HepG2 (cell line): ENCODE data around the gene TAL2. TPM values are rescaled to one million over a fixed set of nuclear protein-coding genes. Genes with fewer than 3 reads are reported as not detected.

Experiments
- AHDC1 ChIP-seq: sonication (generic); formaldehyde crosslinking; IDR thresholded peaks from 2 replicates; pipeline ENCODE4 v1.5.1; 2020; ENCODE audit warnings: mild to moderate bottlenecking, missing genetic modification reagents, borderline replicate concordance
- CSRNP1 ChIP-seq: sonication (generic); formaldehyde crosslinking; IDR thresholded peaks from 2 replicates; pipeline ENCODE4 v1.8.1; 2023; ENCODE audit warnings: mild to moderate bottlenecking, missing genetic modification reagents
- DR1 ChIP-seq: sonication (generic); formaldehyde crosslinking; IDR thresholded peaks from 2 replicates; pipeline ENCODE4 v1.8.0; 2021; ENCODE audit warnings: mild to moderate bottlenecking, missing genetic modification reagents, inconsistent platforms
- ELK4 ChIP-seq: sonication (generic); formaldehyde crosslinking; IDR thresholded peaks from 2 replicates; pipeline ENCODE4 v1.9.0; 2021; ENCODE audit warnings: missing genetic modification reagents, borderline replicate concordance
- HES4 ChIP-seq: sonication (generic); formaldehyde crosslinking; IDR thresholded peaks from 2 replicates; pipeline ENCODE4 v1.9.0; 2021; ENCODE audit warnings: mild to moderate bottlenecking, missing genetic modification reagents, borderline replicate concordance
- MLLT10 ChIP-seq: sonication (generic); formaldehyde crosslinking; IDR thresholded peaks from 2 replicates; pipeline ENCODE4 v1.4.0; 2020; ENCODE audit warnings: missing genetic modification reagents
- NFAT5 ChIP-seq: sonication (generic); formaldehyde crosslinking; IDR thresholded peaks from 2 replicates; pipeline ENCODE4 v1.4.0; 2020; ENCODE audit warnings: missing genetic modification reagents
- NFE2L1 ChIP-seq: sonication (generic); formaldehyde crosslinking; IDR thresholded peaks from 2 replicates; pipeline ENCODE4 v1.4.0; 2020; ENCODE audit warnings: missing genetic modification reagents, mild to moderate bottlenecking, borderline replicate concordance
- STAG1 ChIP-seq: sonication (generic); formaldehyde crosslinking; IDR thresholded peaks from 2 replicates; pipeline ENCODE4 v1.4.0; 2020; ENCODE audit warnings: missing genetic modification reagents
- TARDBP ChIP-seq: sonication (generic); formaldehyde crosslinking; IDR thresholded peaks from 2 replicates; pipeline ENCODE4 v1.8.0; 2022; ENCODE audit warnings: mild to moderate bottlenecking, missing genetic modification reagents
- ZFP37 ChIP-seq: sonication (generic); formaldehyde crosslinking; IDR thresholded peaks from 2 replicates; pipeline ENCODE4 v1.4.0; 2020; ENCODE audit warnings: missing genetic modification reagents, borderline replicate concordance
- ZNF350 ChIP-seq: sonication (generic); formaldehyde crosslinking; IDR thresholded peaks from 2 replicates; pipeline ENCODE4 v1.4.0; 2020; ENCODE audit warnings: mild to moderate bottlenecking, low read depth, missing genetic modification reagents, borderline replicate concordance
- ZNF709 ChIP-seq: sonication (generic); formaldehyde crosslinking; IDR thresholded peaks from 2 replicates; pipeline ENCODE4 v1.5.0; 2020; ENCODE audit warnings: mild to moderate bottlenecking, missing genetic modification reagents
- ZNF746 ChIP-seq: sonication (generic); formaldehyde crosslinking; IDR thresholded peaks from 2 replicates; pipeline ENCODE4 v1.8.0; 2022; ENCODE audit warnings: mild to moderate bottlenecking, missing genetic modification reagents
- ZNF768 ChIP-seq: sonication (generic); formaldehyde crosslinking; IDR thresholded peaks from 2 replicates; pipeline ENCODE4 v1.4.0; 2020; ENCODE audit warnings: missing genetic modification reagents
- polyA plus RNA-seq, 8 experiments: library from polyadenylated mRNA; depleted of rRNA in 3 of 8; stranded (reverse) in 7 of 8; unstranded in 1 of 8; fragments of >200 nt; fragmentation: Illumina TruSeq in 4 of 8; extraction: Trizol in 4 of 8; gene quantifications; 2 replicates each; pipeline versions ENCODE4 v1.2.1 to v1.2.3, GENCODE V29; 2011 to 2016; ENCODE audit warnings: low read depth in 4 of 8, missing spikeins in 1 of 8, mixed read lengths in 1 of 8; ENCODE audit not compliant: insufficient read depth in 1 of 8
- total RNA-seq, 5 experiments: library from RNA; depleted of rRNA; stranded (reverse); fragments of >200 nt; fragmentation: Illumina TruSeq; extraction: Trizol; gene quantifications; 2 replicates each; pipeline ENCODE4 v1.2.3, GENCODE V29; 2016; ENCODE audit warnings: low read depth in 1 of 5

TAL2 gene
- total and polyA plus RNA-seq, 2 of the 13 experiments (the other 11 are each of a cell fraction or from before 2014, with no cell fraction given) = 0.22 TPM; not detected in 1

GRCh38 chr9:105694190-105694847, 32.1 kb downstream of the TAL2 start, which contains the start of gene TMEM38B (continued):
- TF ChIP-seq AHDC1 (CRISPR knock-in tag) (no peak), ZNF768 (CRISPR knock-in tag) (no peak), ZNF746 (0 out of 2 replicates have a peak, but pooled peaks have one; percentile 15), NFE2L1 (CRISPR knock-in tag) (no peak), CSRNP1 (no peak), DR1 (no peak), ZNF709 (no peak), ZFP37 (CRISPR knock-in tag) (no peak), STAG1 (CRISPR knock-in tag) (no peak), HES4 (CRISPR knock-in tag) (no peak), NFAT5 (CRISPR knock-in tag) (no peak), ZNF350 (CRISPR knock-in tag) (no peak), MLLT10 (CRISPR knock-in tag) (no peak), ELK4 (CRISPR knock-in tag) (no peak), TARDBP (CRISPR knock-in tag) (0 out of 2 replicates have a peak, but pooled peaks have one; percentile 11)
